ENCODE measurements around the gene LRRC32.

- TF ChIP-seq EZH2 (IDR thresholded peaks at IDR 0.05; ENCODE audit: insufficient read depth, poor library complexity, severe bottlenecking) = no peak
- no peak for TF ChIP-seq EZH2phosphoT487 (IDR thresholded peaks at IDR 0.05; ENCODE audit: insufficient read depth, low read depth)
Observed at GRCh38 chr11:76626921-76627401, 43.6 kb downstream of the LRRC32 start.

Measured in GM23248 (cell line).